ENCODE measurements around the gene PAQR8. TPM values are rescaled to one million over a fixed set of nuclear protein-coding genes. Genes with fewer than 3 reads are reported as not detected.
A peak's percentile ranks its signal among the peaks of the same experiment; 100 is the strongest.

The PAQR8 gene
- total and polyA plus RNA-seq, 2 of the 4 experiments (the other 2 are of a cell fraction): 1.4 to 1.6 TPM

GRCh38 chr6:52371656-52372191 is 9.8 kb downstream of the PAQR8 start:
- POLR2A ChIA-PET (ENCODE audit: unreplicated experiment): no interaction called here
- no peak for DNase-seq
- Histone ChIP-seq H2BK15ac (ENCODE audit: low read depth, low read length) (no peak overlapping the region), H3K9ac (ENCODE audit: low read depth, low read length) (no peak overlapping the region), H3K36me3 (ENCODE audit: control insufficient read depth, insufficient read depth, low read length) (peaks cover 2% of the 10 kb centered on the region; the same call in 1 of the 2 replicates), H2AK5ac (ENCODE audit: low read depth, low read length) (no peak overlapping the region), H3K9me3 (ENCODE audit: control insufficient read depth, insufficient read depth, low read length) (no peaks in the 10 kb centered on the region), H3K79me1 (ENCODE audit: low read depth in 1 of 2, low read length in 2 of 2) (peaks cover 0 to 2% of the 10 kb centered on the region in 2 experiments; a peak in 1 of 4 replicates), H3K4me1 (ENCODE audit: control insufficient read depth, insufficient read depth, low read length) (no peaks in the 10 kb centered on the region), H3K4ac (ENCODE audit: low read depth, low read length) (no peak overlapping the region), H2BK5ac (ENCODE audit: low read depth, low read length, poor library complexity, severe bottlenecking) (no peak overlapping the region), H4K20me1 (ENCODE audit: insufficient read depth, low read length) (no peaks in the 10 kb centered on the region), H3K14ac (replicated peaks; ENCODE audit: low read depth, low read length) (no peak overlapping the region), H3K27ac (ENCODE audit: insufficient read depth, low read length) (no peak overlapping the region), H3K23ac (ENCODE audit: low read depth, low read length) (no peak overlapping the region), H3K9me1 (ENCODE audit: insufficient read depth, low read length) (no peaks in the 10 kb centered on the region; the same call in 1 of the 2 replicates), H3K4me2 (ENCODE audit: low read depth, low read length) (no peak overlapping the region), H4K91ac (ENCODE audit: insufficient read depth, low read depth, low read length) (no peak overlapping the region), H3K56ac (ENCODE audit: extremely low read depth, insufficient read depth, low read length) (no peak overlapping the region), H3K18ac (ENCODE audit: low read depth, low read length) (no peak overlapping the region), H2BK20ac (ENCODE audit: low read depth, low read length) (no peak overlapping the region), H2AFZ (replicated peaks; ENCODE audit: low read length, poor library complexity) (no peak overlapping the region), H4K8ac (ENCODE audit: low read depth in 2 of 2, low read length in 2 of 2) (no peak overlapping the region), H3K27me3 (ENCODE audit: control insufficient read depth, insufficient read depth, low read length) (no peaks in the 10 kb centered on the region), H4K5ac (ENCODE audit: low read depth, low read length) (no peak overlapping the region), H2BK120ac (ENCODE audit: low read depth, low read length) (no peak overlapping the region), H3K4me3 (ENCODE audit: insufficient read depth, low read depth, low read length) (no peak overlapping the region), H2AK9ac (replicated peaks; ENCODE audit: low read depth, low read length, poor library complexity) (no peak overlapping the region)
- in situ Hi-C loops (cut with MboI; ENCODE audit: low sequenced_read_pairs): no loop called here
- CTCF ChIA-PET: no interaction called here
- no peak for ATAC-seq (ENCODE audit: low read depth)
- dilution Hi-C loops (cut with HindIII; ENCODE audit: low sequenced_read_pairs, unreplicated experiment): no loop called here
- no TSS peak for BruUV-seq (replicated peaks)
- WGBS, 2 experiments (ENCODE audit: extremely low coverage in 2 of 2, insufficient read length in 1 of 2): 33% methylated on average over 1 of the region's 2 CpGs; no CpG with 5 or more reads in 1 of the 2 experiments
- TF ChIP-seq CEBPB (IDR thresholded peaks at IDR 0.05; ENCODE audit: low read depth, low read length) (peak; percentile 80), BHLHE40 (IDR thresholded peaks at IDR 0.05; ENCODE audit: low read depth, low read length) (no peak)
- intact Hi-C loops (cut with micrococcal nuclease): no loop called here
